ENCODE measurements around the gene IPO9. TPM values are rescaled to one million over a fixed set of nuclear protein-coding genes. Genes with fewer than 3 reads are reported as not detected.
"Not testable (repeated sequence)": the region's sequence is repeated elsewhere in the genome, so short reads cannot be mapped to it uniquely, and the experiment has no call there.

Gene IPO9
- polyA plus RNA-seq, 1 donor (not counting 4 experiments of a cell fraction or from before 2014, with no cell fraction given) = 38.9 TPM

GRCh38 chr1:201838381-201838780, 9.4 kb downstream of the IPO9 start:
- no peaks in the 10 kb centered on the region for H3K9me3 ChIP-seq (ENCODE audit: control insufficient read depth, low read depth, low read length)
- H3K9me1 ChIP-seq (ENCODE audit: control insufficient read depth, extremely low read depth, insufficient read depth, low read length) = no peaks in the 10 kb centered on the region
- H3K9ac ChIP-seq (ENCODE audit: control insufficient read depth, extremely low read depth, insufficient read depth, low read length) = no peak overlapping the region
- H2AFZ ChIP-seq (ENCODE audit: control insufficient read depth, low read length) = no peak overlapping the region
- H3K4me1 ChIP-seq (ENCODE audit: control insufficient read depth, extremely low read depth, insufficient read depth, low read length) = no peaks in the 10 kb centered on the region
- H3K79me2 ChIP-seq (ENCODE audit: control insufficient read depth, insufficient read depth, low read length) = peaks cover 93% of the 10 kb centered on the region
- H3K27ac ChIP-seq (ENCODE audit: control insufficient read depth, insufficient read depth, low read length) = no peak overlapping the region
- H3K36me3 ChIP-seq (ENCODE audit: control insufficient read depth in 2 of 2, extremely low read depth in 1 of 2, insufficient read depth in 2 of 2, low read length in 2 of 2) = peaks cover 0 to 5% of the 10 kb centered on the region in 2 experiments
- no peaks in the 10 kb centered on the region for H3K27me3 ChIP-seq (ENCODE audit: control insufficient read depth, extremely low read depth, insufficient read depth, low read length)
- H4K20me1 ChIP-seq (ENCODE audit: control insufficient read depth, extremely low read depth, insufficient read depth, low read length) = peaks cover 4% of the 10 kb centered on the region
- no peak overlapping the region for H3K4me2 ChIP-seq (ENCODE audit: control insufficient read depth, extremely low read depth, insufficient read depth, low read depth, low read length)
- DNase-seq (ENCODE audit: low read depth, low spot score) (no peak), FAIRE-seq (no peak)
- dilution Hi-C loops (cut with MboI; ENCODE audit: extremely low pct_ligation_motif_present, low sequenced_read_pairs) = no loop called here
- no peak for TF ChIP-seq EZH2 (IDR thresholded peaks at IDR 0.05; ENCODE audit: low read length)
- TF ChIP-seq, protein P1, sequence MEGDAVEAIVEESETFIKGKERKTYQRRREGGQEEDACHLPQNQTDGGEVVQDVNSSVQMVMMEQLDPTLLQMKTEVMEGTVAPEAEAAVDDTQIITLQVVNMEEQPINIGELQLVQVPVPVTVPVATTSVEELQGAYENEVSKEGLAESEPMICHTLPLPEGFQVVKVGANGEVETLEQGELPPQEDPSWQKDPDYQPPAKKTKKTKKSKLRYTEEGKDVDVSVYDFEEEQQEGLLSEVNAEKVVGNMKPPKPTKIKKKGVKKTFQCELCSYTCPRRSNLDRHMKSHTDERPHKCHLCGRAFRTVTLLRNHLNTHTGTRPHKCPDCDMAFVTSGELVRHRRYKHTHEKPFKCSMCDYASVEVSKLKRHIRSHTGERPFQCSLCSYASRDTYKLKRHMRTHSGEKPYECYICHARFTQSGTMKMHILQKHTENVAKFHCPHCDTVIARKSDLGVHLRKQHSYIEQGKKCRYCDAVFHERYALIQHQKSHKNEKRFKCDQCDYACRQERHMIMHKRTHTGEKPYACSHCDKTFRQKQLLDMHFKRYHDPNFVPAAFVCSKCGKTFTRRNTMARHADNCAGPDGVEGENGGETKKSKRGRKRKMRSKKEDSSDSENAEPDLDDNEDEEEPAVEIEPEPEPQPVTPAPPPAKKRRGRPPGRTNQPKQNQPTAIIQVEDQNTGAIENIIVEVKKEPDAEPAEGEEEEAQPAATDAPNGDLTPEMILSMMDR (optimal IDR thresholded peaks at IDR 0.05 in 1 of 3, IDR thresholded peaks at IDR 0.05 in 1 of 3, conservative IDR thresholded peaks at IDR 0.05 in 1 of 3; ENCODE audit: extremely low read depth in 1 of 3, insufficient read depth in 2 of 3, low read length in 3 of 3) = no peak
- no peak overlapping the region for H3K4me3 ChIP-seq (ENCODE audit: control insufficient read depth in 2 of 3, extremely low read depth in 1 of 3, insufficient read depth in 2 of 3, low read depth in 1 of 3, low read length in 3 of 3)

GRCh38 chr1:201839089-201839488, 10.1 kb downstream of the IPO9 start:
- H3K27me3 ChIP-seq (ENCODE audit: control insufficient read depth, extremely low read depth, insufficient read depth, low read length); H3K4me2 ChIP-seq (ENCODE audit: control insufficient read depth, extremely low read depth, insufficient read depth, low read depth, low read length); H3K36me3 ChIP-seq (ENCODE audit: control insufficient read depth in 2 of 2, extremely low read depth in 1 of 2, insufficient read depth in 2 of 2, low read length in 2 of 2); H3K9me1 ChIP-seq (ENCODE audit: control insufficient read depth, extremely low read depth, insufficient read depth, low read length); H3K4me3 ChIP-seq (ENCODE audit: control insufficient read depth in 2 of 3, extremely low read depth in 1 of 3, insufficient read depth in 2 of 3, low read depth in 1 of 3, low read length in 3 of 3); dilution Hi-C loops (cut with MboI; ENCODE audit: extremely low pct_ligation_motif_present, low sequenced_read_pairs); H3K4me1 ChIP-seq (ENCODE audit: control insufficient read depth, extremely low read depth, insufficient read depth, low read length); H3K27ac ChIP-seq (ENCODE audit: control insufficient read depth, insufficient read depth, low read length); DNase-seq (ENCODE audit: low read depth, low spot score); H3K9ac ChIP-seq (ENCODE audit: control insufficient read depth, extremely low read depth, insufficient read depth, low read length); FAIRE-seq; H4K20me1 ChIP-seq (ENCODE audit: control insufficient read depth, extremely low read depth, insufficient read depth, low read length); H3K9me3 ChIP-seq (ENCODE audit: control insufficient read depth, low read depth, low read length); H2AFZ ChIP-seq (ENCODE audit: control insufficient read depth, low read length): not testable (repeated sequence)
- H3K79me2 ChIP-seq (ENCODE audit: control insufficient read depth, insufficient read depth, low read length) = peaks cover 92% of the 10 kb centered on the region

DNA sequence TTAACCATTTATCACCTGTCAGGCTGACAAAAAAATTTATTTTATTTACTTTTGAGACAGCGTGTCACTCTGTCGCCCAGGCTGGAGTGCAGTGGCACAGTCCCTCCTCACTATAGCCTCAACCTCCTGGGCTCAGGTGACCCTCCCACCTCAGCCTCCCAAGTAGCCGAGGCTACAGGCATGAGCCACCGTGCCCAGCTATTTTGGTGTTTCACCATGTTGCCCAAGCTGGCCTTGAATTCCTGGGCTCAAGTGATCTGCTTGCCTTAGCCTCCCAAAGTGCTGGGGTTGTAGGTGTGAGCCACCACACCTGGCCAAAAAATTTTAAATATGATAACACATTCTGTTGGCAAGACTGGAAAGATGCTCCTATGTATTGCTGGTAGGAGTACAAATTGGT, 11.1 kb downstream of the IPO9 start:
- Histone ChIP-seq H3K9me3 (ENCODE audit: control insufficient read depth, low read depth, low read length) (no peaks in the 10 kb centered on the region), H4K20me1 (ENCODE audit: control insufficient read depth, extremely low read depth, insufficient read depth, low read length) (peaks cover 3% of the 10 kb centered on the region), H3K36me3 (ENCODE audit: control insufficient read depth in 2 of 2, extremely low read depth in 1 of 2, insufficient read depth in 2 of 2, low read length in 2 of 2) (peaks cover 0 to 5% of the 10 kb centered on the region in 2 experiments), H3K27me3 (ENCODE audit: control insufficient read depth, extremely low read depth, insufficient read depth, low read length) (no peaks in the 10 kb centered on the region), H3K4me1 (ENCODE audit: control insufficient read depth, extremely low read depth, insufficient read depth, low read length) (peaks cover 3% of the 10 kb centered on the region), H3K27ac (ENCODE audit: control insufficient read depth, insufficient read depth, low read length) (no peak overlapping the region), H3K79me2 (ENCODE audit: control insufficient read depth, insufficient read depth, low read length) (peaks cover 92% of the 10 kb centered on the region), H3K4me3 (ENCODE audit: control insufficient read depth in 2 of 3, extremely low read depth in 1 of 3, insufficient read depth in 2 of 3, low read depth in 1 of 3, low read length in 3 of 3) (no peak overlapping the region), H3K9ac (ENCODE audit: control insufficient read depth, extremely low read depth, insufficient read depth, low read length) (no peak overlapping the region), H2AFZ (ENCODE audit: control insufficient read depth, low read length) (no peak overlapping the region), H3K9me1 (ENCODE audit: control insufficient read depth, extremely low read depth, insufficient read depth, low read length) (no peaks in the 10 kb centered on the region), H3K4me2 (ENCODE audit: control insufficient read depth, extremely low read depth, insufficient read depth, low read depth, low read length) (no peak overlapping the region)
- dilution Hi-C loops (cut with MboI; ENCODE audit: extremely low pct_ligation_motif_present, low sequenced_read_pairs) = no loop called here
- TF ChIP-seq, protein P1 (optimal IDR thresholded peaks at IDR 0.05 in 1 of 3, IDR thresholded peaks at IDR 0.05 in 1 of 3, conservative IDR thresholded peaks at IDR 0.05 in 1 of 3; ENCODE audit: extremely low read depth in 1 of 3, insufficient read depth in 2 of 3, low read length in 3 of 3) = no peak
- TF ChIP-seq EZH2 (IDR thresholded peaks at IDR 0.05; ENCODE audit: low read length) = no peak
- DNase-seq (ENCODE audit: low read depth, low spot score) (no peak), FAIRE-seq (no peak)
